Body of pancreas (tissue), 4 donors: Measurements from ENCODE around the gene COX6B2. TPM values are rescaled to one million over a fixed set of nuclear protein-coding genes. Genes with fewer than 3 reads are reported as not detected.

Experiments
- ATAC-seq: fragments of 150-250 bp; one replicate; pipeline ENCODE4 v1.9.1; 2016
- DNase-seq, 4 donors: peaks; one replicate each; pipeline ENCODE4 v3.0.0-alpha.2; 2019
- H3K27ac ChIP-seq, 4 donors: fragments of 200-600 bp; sonication (generic); 1 replicate in 3 of 4; 2 replicates in 1 of 4; pipeline versions ENCODE4 v1.5.1 to v1.6.1; 2016 to 2019; ENCODE audit warnings: mild to moderate bottlenecking in 1 of 4, mixed read lengths in 1 of 4, moderate library complexity in 1 of 4
- H3K27me3 ChIP-seq, 2 donors: fragments of 200-600 bp; sonication (generic); one replicate each; pipeline ENCODE4 v1.6.0; 2016; ENCODE audit warnings: mild to moderate bottlenecking in 1 of 2
- H3K36me3 ChIP-seq, 2 donors: fragments of 200-600 bp; sonication (generic); replicated peaks in 1 of 2; 2 replicates each; pipeline ENCODE4 v1.5.1; 2016; ENCODE audit warnings: low read depth in 2 of 2; ENCODE audit not compliant: insufficient read depth in 1 of 2
- H3K4me1 ChIP-seq: fragments of 200-600 bp; sonication (generic); one replicate; pipeline ENCODE4 v1.6.0; 2016
- H3K4me3 ChIP-seq, 2 donors: fragments of 200-600 bp; sonication (generic); 1 replicate in 1 of 2; 2 replicates in 1 of 2; pipeline ENCODE4 v1.5.1; 2016 to 2019
- H3K9me3 ChIP-seq, 3 donors: fragments of 200-600 bp; sonication (generic); 1 replicate in 2 of 3; 2 replicates in 1 of 3; pipeline ENCODE4 v1.5.1; 2016
- POLR2A ChIP-seq, 3 donors: fragments of 450-650 bp; IDR thresholded peaks; one replicate each; pipeline ENCODE4 v1.6.1; 2016; ENCODE audit warnings: antibody characterized with exemption in 3 of 3, mild to moderate bottlenecking in 2 of 3
- WGBS, 2 donors: methylation state at CpG; one replicate each; pipeline ENCODE4 v1.1.5; 2017; 5-methylcytosine and 5-hydroxymethylcytosine counted together
- intact Hi-C: fragments of 100-400 bp; cut with DNase I; formaldehyde crosslinking; loops from one replicate; pipeline ENCODE4 v1.15.1; 2023
- total RNA-seq, 2 donors: library from RNA; depleted of rRNA; stranded (reverse); fragments of >200 nt; gene quantifications; one replicate each; pipeline ENCODE4 v1.1.0, GENCODE V29; 2016
- TF ChIP-seq, protein P1 (sequence below), 7 experiments: fragments of 450-650 bp in 4 of 7; fragments of 200-600 bp in 3 of 7; sonication (generic) in 3 of 7; IDR thresholded peaks; one replicate each; pipeline ENCODE4 v1.5.1; 2016 to 2019; ENCODE audit warnings: antibody characterized with exemption in 7 of 7

The COX6B2 gene
- total RNA-seq, 2 donors from 2014 or later = 1.6 TPM; not detected in 1

DNA sequence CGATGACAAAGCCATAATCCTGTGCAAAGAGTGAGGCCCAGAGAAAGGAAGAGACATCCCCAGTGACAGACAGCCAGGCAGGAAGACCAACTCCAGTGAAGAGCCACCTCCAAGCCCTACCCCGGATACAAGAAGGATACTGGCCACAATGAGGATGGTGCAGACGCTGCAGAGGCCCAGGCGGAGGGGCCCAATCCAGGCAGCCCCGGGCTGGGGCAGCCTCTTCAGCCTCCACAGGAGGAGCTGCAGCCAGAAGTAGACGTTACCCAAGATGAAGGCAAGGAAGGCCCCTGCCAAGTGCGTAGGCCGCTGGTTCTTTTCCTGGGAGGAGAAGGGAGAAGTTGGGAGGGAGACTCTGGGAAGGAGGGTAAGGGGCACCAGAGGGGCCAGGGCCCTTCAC, 37.9 kb downstream of the COX6B2 start:
- TF ChIP-seq, protein P1, sequence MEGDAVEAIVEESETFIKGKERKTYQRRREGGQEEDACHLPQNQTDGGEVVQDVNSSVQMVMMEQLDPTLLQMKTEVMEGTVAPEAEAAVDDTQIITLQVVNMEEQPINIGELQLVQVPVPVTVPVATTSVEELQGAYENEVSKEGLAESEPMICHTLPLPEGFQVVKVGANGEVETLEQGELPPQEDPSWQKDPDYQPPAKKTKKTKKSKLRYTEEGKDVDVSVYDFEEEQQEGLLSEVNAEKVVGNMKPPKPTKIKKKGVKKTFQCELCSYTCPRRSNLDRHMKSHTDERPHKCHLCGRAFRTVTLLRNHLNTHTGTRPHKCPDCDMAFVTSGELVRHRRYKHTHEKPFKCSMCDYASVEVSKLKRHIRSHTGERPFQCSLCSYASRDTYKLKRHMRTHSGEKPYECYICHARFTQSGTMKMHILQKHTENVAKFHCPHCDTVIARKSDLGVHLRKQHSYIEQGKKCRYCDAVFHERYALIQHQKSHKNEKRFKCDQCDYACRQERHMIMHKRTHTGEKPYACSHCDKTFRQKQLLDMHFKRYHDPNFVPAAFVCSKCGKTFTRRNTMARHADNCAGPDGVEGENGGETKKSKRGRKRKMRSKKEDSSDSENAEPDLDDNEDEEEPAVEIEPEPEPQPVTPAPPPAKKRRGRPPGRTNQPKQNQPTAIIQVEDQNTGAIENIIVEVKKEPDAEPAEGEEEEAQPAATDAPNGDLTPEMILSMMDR (IDR thresholded peaks at IDR 0.05) = no peak
- TF ChIP-seq POLR2A (IDR thresholded peaks at IDR 0.05) = no peak
- Histone ChIP-seq H3K27ac (no peak overlapping the region), H3K27me3 (no peaks in the 10 kb centered on the region), H3K36me3 (no peaks in the 10 kb centered on the region), H3K4me3 (no peak overlapping the region), H3K9me3 (no peaks in the 10 kb centered on the region), H3K4me1 (no peaks in the 10 kb centered on the region)
- DNase-seq (no peak), ATAC-seq (no peak)
- WGBS, 2 donors = 74 to 75% methylated on average over 5 to 8 of the region's 8 CpGs
- intact Hi-C loops = no loop called here

DNA sequence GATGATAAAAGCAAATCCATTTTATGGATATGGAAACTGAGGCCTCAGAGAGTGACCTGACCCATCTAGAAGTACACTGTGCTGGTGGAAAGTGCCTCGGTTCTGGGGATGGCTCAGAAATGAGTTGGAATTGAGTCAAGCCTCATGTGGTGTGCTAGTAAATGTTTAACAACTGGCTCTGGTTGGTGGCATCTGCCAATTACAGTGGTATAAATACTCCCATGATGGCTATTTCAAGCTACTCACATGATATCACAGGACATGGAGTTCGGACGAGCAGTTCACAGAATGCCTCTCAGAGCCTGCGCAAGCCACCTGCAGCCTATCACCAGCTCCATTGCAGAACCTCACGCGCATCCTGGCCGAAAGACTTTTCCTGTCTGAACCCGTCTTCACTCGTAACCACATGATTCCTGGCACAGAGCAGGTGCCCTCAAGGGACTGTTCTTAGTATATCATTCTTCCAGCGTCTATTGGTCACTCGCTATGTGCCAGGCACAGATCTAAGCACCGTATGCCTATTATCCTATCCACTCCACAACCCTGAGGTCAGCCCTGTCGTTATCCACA, 38.5 kb downstream of the COX6B2 start:
- intact Hi-C loops = no loop called here
- no peaks in the 10 kb centered on the region for H3K4me1 ChIP-seq
- TF ChIP-seq, protein P1 (IDR thresholded peaks at IDR 0.05) = no peak
- TF ChIP-seq POLR2A (IDR thresholded peaks at IDR 0.05) = no peak
- H3K9me3 ChIP-seq = no peaks in the 10 kb centered on the region
- no peak overlapping the region for H3K27ac ChIP-seq
- no peaks in the 10 kb centered on the region for H3K27me3 ChIP-seq
- 75 to 78% methylated on average over 13 of the region's 13 CpGs for whole genome bisulfite sequencing, 2 donors
- ATAC-seq = no peak
- DNase-seq = no peak
- H3K4me3 ChIP-seq = no peak overlapping the region
- no peaks in the 10 kb centered on the region for H3K36me3 ChIP-seq

DNA sequence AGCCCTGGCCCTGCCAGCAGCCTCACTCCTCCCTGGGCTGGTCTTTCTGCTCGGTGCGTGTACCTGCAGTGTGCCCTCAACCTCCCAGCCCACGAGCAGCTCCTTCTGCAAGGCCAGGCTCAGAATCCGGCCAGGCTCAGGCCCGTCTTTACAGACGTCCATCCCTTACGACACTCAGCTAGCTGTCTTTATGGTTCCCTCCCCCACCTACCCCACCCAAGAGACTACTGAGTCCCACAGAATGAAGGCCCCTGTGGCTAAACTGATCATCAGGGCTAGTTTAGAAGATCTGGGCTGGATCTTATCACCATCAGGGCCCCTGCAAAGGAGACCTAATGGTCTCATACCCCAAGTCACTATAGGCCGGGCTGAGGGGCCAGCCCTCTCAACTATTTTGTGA, 40.1 kb downstream of the COX6B2 start:
- no peaks in the 10 kb centered on the region for H3K36me3 ChIP-seq
- H3K4me1 ChIP-seq = no peaks in the 10 kb centered on the region
- H3K4me3 ChIP-seq = no peak overlapping the region
- intact Hi-C loops = no loop called here
- WGBS, 2 donors = 64 to 79% methylated on average over 8 of the region's 8 CpGs
- H3K27ac ChIP-seq = no peak overlapping the region
- TF ChIP-seq, protein P1 (IDR thresholded peaks at IDR 0.05) = no peak
- no peak for TF ChIP-seq POLR2A (IDR thresholded peaks at IDR 0.05)
- DNase-seq (no peak), ATAC-seq (no peak)
- H3K27me3 ChIP-seq = no peaks in the 10 kb centered on the region
- no peaks in the 10 kb centered on the region for H3K9me3 ChIP-seq

DNA sequence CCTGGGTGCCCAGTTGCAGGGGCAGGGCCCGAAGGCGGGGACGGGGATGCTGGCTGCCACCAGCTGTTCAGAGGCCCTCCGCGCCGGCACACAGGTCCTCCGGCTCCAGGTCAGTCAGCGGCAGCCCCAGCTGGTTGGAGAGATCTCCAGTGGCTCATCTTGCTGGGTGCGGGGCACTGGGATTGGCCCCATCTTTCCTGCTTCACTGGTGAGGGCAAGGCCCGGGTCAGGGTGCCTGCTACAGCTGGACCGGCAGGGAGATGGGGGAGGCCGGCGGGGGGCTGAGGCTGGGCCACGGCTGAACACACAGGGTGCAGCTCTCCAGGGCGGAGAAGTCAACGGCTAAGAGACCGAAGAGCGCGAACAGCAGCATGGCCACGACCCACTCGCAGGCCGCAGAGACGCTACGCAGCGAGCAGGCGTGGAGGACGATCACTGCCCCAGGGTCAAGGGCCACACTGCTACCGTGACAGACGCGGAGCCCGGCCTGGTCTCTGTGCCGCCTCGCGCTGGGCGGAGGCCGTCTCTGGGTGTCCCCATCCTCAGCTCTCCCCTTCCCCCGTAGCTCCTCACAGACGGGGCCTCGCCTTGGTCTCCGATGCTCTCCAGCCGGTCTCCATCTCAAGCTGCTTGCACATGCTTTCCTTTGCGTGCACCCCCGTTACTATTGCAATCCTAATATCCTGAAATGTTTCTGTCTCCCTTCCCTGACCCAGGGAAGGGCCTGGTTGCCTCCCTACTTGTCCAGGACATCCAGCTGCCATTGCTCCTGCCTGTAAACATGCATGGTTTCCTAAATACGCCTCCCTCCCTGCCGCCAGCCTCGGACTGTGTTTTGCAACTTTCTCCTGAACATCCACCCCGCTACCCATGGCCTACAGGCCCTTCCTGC, 41.7 kb downstream of the COX6B2 start:
- Histone ChIP-seq H3K4me1 (no peaks in the 10 kb centered on the region), H3K4me3 (no peak overlapping the region), H3K36me3 (no peaks in the 10 kb centered on the region), H3K27ac (no peak overlapping the region), H3K27me3 (no peaks in the 10 kb centered on the region), H3K9me3 (no peaks in the 10 kb centered on the region)
- TF ChIP-seq, protein P1 (IDR thresholded peaks at IDR 0.05) = no peak
- no peak for TF ChIP-seq POLR2A (IDR thresholded peaks at IDR 0.05)
- ATAC-seq (no peak), DNase-seq (no peak)
- intact Hi-C loops = no loop called here
- 84 to 87% methylated on average over 27 to 43 of the region's 47 CpGs for WGBS, 2 donors
